Calu3 (cell line): Measurements from ENCODE around the gene CCL27. TPM values are rescaled to one million over a fixed set of nuclear protein-coding genes. Genes with fewer than 3 reads are reported as not detected.

Experiments
- BruUV-seq: library from RNA; stranded (reverse); fragments of 400-500 nt; replicated peaks from 2 replicates; lab custom pipeline; 2021; lab: Mats Ljungman, UMichigan
- CTCF ChIA-PET: fragments of 300-600 bp; sonication (Branson Sonifier 250); formaldehyde crosslinking; loops from one replicate; lab custom pipeline; 2022; ENCODE audit warnings: antibody characterized with exemption; lab: Charles Lee
- DNase-seq: peaks from one replicate; pipeline ENCODE4 v3.0.0; 2022
- H3K27ac Mint-ChIP-seq: one replicate; pipeline ENCODE4 v1.8.0; 2022; ENCODE audit warnings: mixed read lengths; ENCODE audit not compliant: unreplicated experiment
- H3K27me3 Mint-ChIP-seq: one replicate; pipeline ENCODE4 v1.8.0; 2022; ENCODE audit warnings: mixed read lengths; ENCODE audit not compliant: unreplicated experiment
- H3K36me3 Mint-ChIP-seq: one replicate; pipeline ENCODE4 v1.8.0; 2022; ENCODE audit warnings: mild to moderate bottlenecking, moderate library complexity, mixed read lengths; ENCODE audit not compliant: insufficient read depth, unreplicated experiment
- H3K4me1 Mint-ChIP-seq: one replicate; pipeline ENCODE4 v1.8.0; 2022; ENCODE audit warnings: mild to moderate bottlenecking, low read depth, mixed read lengths; ENCODE audit not compliant: unreplicated experiment
- H3K4me3 Mint-ChIP-seq: one replicate; pipeline ENCODE4 v1.8.0; 2022; ENCODE audit warnings: mild to moderate bottlenecking, low read depth, moderate library complexity, mixed read lengths; ENCODE audit not compliant: unreplicated experiment
- H3K9me3 Mint-ChIP-seq: one replicate; pipeline ENCODE4 v1.8.0; 2022; ENCODE audit warnings: low read depth, mixed read lengths; ENCODE audit not compliant: unreplicated experiment
- CTCF ChIP-seq: fragments of 200-600 bp; IDR thresholded peaks from one replicate; pipeline ENCODE4 v1.8.0; 2022; ENCODE audit warnings: antibody characterized with exemption; ENCODE audit not compliant: unreplicated experiment
- intact Hi-C: fragments of 100-400 bp; cut with micrococcal nuclease; formaldehyde crosslinking; loops from one replicate; pipeline ENCODE4 v1.10.0; 2022; ENCODE audit not compliant: unreplicated experiment
- total RNA-seq: library from RNA; stranded (reverse); gene quantifications from 2 replicates; pipeline ENCODE4 v1.2.3, GENCODE V29; 2022

Gene CCL27
- total RNA-seq, 1 experiment from 2014 or later, result not detected

- no peak for TF ChIP-seq CTCF
- DNase-seq, result no peak
- TSS peak; percentile 18 for BruUV-seq
Observed at GRCh38 chr9:34647651-34648050, 14.8 kb downstream of the CCL27 start.

GRCh38 chr9:34647084-34647403, 15.4 kb downstream of the CCL27 start:
- H3K36me3 Mint-ChIP-seq, result peaks cover 17% of the 10 kb centered on the region
- peak overlapping the region; percentile 74 for H3K4me3 Mint-ChIP-seq
- DNase-seq, result no peak
- TF ChIP-seq CTCF, result no peak
- BruUV-seq, result no TSS peak
- no peaks in the 10 kb centered on the region for H3K27me3 Mint-ChIP-seq
- peaks cover 16% of the 10 kb centered on the region for H3K4me1 Mint-ChIP-seq
- H3K9me3 Mint-ChIP-seq, result no peaks in the 10 kb centered on the region
- CTCF ChIA-PET, result interaction anchor here (0.5 to 1.5 kb wide), 6 partner anchors 10 to 222 kb away, joined by 3 to 6 read pairs (median 3); partner anchors contain the start of gene SIGMAR1
- intact Hi-C loops, result no loop called here
- H3K27ac Mint-ChIP-seq, result peak overlapping the region; percentile 61

More at GRCh38 chr9:34647651-34648050, 14.8 kb downstream of the CCL27 start:
- Mint-ChIP-seq H3K4me3 (peak overlapping the region; percentile 74), H3K27ac (peak overlapping the region; percentile 61), H3K27me3 (no peaks in the 10 kb centered on the region), H3K4me1 (peaks cover 22% of the 10 kb centered on the region), H3K36me3 (peaks cover 21% of the 10 kb centered on the region), H3K9me3 (no peaks in the 10 kb centered on the region)
- CTCF ChIA-PET, result no interaction called here
- intact Hi-C loops, result no loop called here

GRCh38 chr9:34646211-34647083, 16.0 kb downstream of the CCL27 start, which contains the start of gene GALT:
Gene GALT (plus strand): TSS chr9:34646675. CDS start chr9:34646705, 30 bp downstream.
- CTCF ChIA-PET, result interaction anchor here (0.5 to 1.5 kb wide), 7 partner anchors 9 to 1087 kb away, joined by 3 to 6 read pairs (median 3); partner anchors contain the start of gene SIGMAR1
- H3K36me3 Mint-ChIP-seq, result peaks cover 13% of the 10 kb centered on the region
- peak within 1 kb of the TSS; percentile 74 for H3K4me3 Mint-ChIP-seq
- H3K27me3 Mint-ChIP-seq, result no peaks in the 10 kb centered on the region
- TF ChIP-seq CTCF, result no peak
- peak within 1 kb of the TSS; percentile 67 for H3K27ac Mint-ChIP-seq
- peaks cover 10% of the 10 kb centered on the region for H3K4me1 Mint-ChIP-seq
- no TSS peak for BruUV-seq
- intact Hi-C loops, result no loop called here
- DNase-seq, result peak; percentile 95
- no peaks in the 10 kb centered on the region for H3K9me3 Mint-ChIP-seq

GRCh38 chr9:34644766-34645314, 17.6 kb downstream of the CCL27 start:
- H3K36me3 Mint-ChIP-seq, result peaks cover 13% of the 10 kb centered on the region
- BruUV-seq, result no TSS peak
- DNase-seq, result no peak
- no peaks in the 10 kb centered on the region for H3K9me3 Mint-ChIP-seq
- H3K4me1 Mint-ChIP-seq, result peaks cover 9% of the 10 kb centered on the region
- CTCF ChIA-PET, result no interaction called here
- TF ChIP-seq CTCF, result no peak
- intact Hi-C loops, result no loop called here
- no peak overlapping the region for H3K4me3 Mint-ChIP-seq
- no peaks in the 10 kb centered on the region for H3K27me3 Mint-ChIP-seq
- no peak overlapping the region for H3K27ac Mint-ChIP-seq
